GM23338 (cell line): ENCODE results near the gene LNX2.

Experiments used
- POLR2AphosphoS5 ChIP-seq: IDR thresholded peaks from 2 replicates; pipeline ENCODE4 v1.6.1; 2016; ENCODE audit warnings: antibody characterized with exemption, low read depth
- TF ChIP-seq, protein P1 (sequence below), 2 experiments: fragments of 200-600 bp in 1 of 2; sonication (generic) in 1 of 2; conservative IDR thresholded peaks; 2 replicates each; pipeline versions ENCODE4 v1.5.1 to v1.6.1; 2016 to 2017; ENCODE audit warnings: antibody characterized with exemption in 2 of 2, low read depth in 2 of 2, mild to moderate bottlenecking in 2 of 2, moderate library complexity in 1 of 2

DNA sequence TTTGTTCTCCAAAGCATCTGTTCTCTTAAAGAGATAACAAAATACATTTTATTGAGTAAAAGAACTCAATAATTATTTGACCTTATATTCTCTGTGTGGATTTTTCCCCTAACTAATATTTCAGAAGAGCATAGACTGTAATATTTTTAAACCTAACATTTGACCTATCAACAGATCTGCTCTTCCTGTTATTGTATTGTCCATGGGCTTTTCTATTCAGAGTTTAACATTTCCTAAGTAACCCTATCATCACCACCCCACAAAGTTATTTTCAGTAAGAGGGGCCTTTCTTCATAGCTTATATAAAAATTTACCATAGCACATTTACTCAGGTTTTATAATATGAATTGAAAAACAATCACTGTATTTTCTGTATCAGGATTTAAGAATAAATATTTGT, 18.9 kb upstream of the LNX2 start:
- TF ChIP-seq, protein P1, sequence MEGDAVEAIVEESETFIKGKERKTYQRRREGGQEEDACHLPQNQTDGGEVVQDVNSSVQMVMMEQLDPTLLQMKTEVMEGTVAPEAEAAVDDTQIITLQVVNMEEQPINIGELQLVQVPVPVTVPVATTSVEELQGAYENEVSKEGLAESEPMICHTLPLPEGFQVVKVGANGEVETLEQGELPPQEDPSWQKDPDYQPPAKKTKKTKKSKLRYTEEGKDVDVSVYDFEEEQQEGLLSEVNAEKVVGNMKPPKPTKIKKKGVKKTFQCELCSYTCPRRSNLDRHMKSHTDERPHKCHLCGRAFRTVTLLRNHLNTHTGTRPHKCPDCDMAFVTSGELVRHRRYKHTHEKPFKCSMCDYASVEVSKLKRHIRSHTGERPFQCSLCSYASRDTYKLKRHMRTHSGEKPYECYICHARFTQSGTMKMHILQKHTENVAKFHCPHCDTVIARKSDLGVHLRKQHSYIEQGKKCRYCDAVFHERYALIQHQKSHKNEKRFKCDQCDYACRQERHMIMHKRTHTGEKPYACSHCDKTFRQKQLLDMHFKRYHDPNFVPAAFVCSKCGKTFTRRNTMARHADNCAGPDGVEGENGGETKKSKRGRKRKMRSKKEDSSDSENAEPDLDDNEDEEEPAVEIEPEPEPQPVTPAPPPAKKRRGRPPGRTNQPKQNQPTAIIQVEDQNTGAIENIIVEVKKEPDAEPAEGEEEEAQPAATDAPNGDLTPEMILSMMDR (conservative IDR thresholded peaks at IDR 0.05; ENCODE audit: low read depth in 2 of 2) = no peak
- no peak for TF ChIP-seq POLR2AphosphoS5
